Germinal center (tissue), 1 donor: ENCODE data around the gene CAMKK2.
A peak's percentile ranks its signal among the peaks of the same experiment; 100 is the strongest.
"Not testable (repeated sequence)": the region's sequence is repeated elsewhere in the genome, so short reads cannot be mapped to it uniquely, and the experiment has no call there.

Source experiments
- DNase-seq: peaks from one replicate; pipeline ENCODE4 v3.0.0; 2012; ENCODE audit warnings: mixed read lengths, low spot score

Gene CAMKK2

GRCh38 chr12:121298411-121298810 lies 1.9 kb upstream of the CAMKK2 start:
- not testable (repeated sequence) for DNase-seq

- DNase-seq: no peak
These were observed 1.0 kb upstream of the CAMKK2 start for GRCh38 chr12:121297435-121297991.

GRCh38 chr12:121295746-121296617 lies 527 bp downstream of the CAMKK2 start:
- peak; percentile 26 for DNase-seq

- no peak for DNase-seq
These were observed 1.3 kb downstream of the CAMKK2 start for GRCh38 chr12:121295116-121295745.

GRCh38 chr12:121294151-121294889 lies 2.2 kb downstream of the CAMKK2 start:
- no peak for DNase-seq

GRCh38 chr12:121293603-121294002 lies 2.9 kb downstream of the CAMKK2 start:
- DNase-seq: no peak

GRCh38 chr12:121290410-121290809 lies 6.1 kb downstream of the CAMKK2 start:
- no peak for DNase-seq

- no peak for DNase-seq
These were observed 6.5 kb downstream of the CAMKK2 start for GRCh38 chr12:121289962-121290361.

GRCh38 chr12:121288986-121289385 lies 7.5 kb downstream of the CAMKK2 start:
- no peak for DNase-seq

- no peak for DNase-seq
These were observed 8.2 kb downstream of the CAMKK2 start for GRCh38 chr12:121288158-121288845.

GRCh38 chr12:121287267-121287954 lies 9.1 kb downstream of the CAMKK2 start:
- DNase-seq: no peak

- no peak for DNase-seq
These were observed 10.7 kb downstream of the CAMKK2 start for GRCh38 chr12:121285856-121286255.

- no peak for DNase-seq
These were observed 11.7 kb downstream of the CAMKK2 start for GRCh38 chr12:121284551-121285390.

GRCh38 chr12:121283841-121284240 lies 12.7 kb downstream of the CAMKK2 start:
- no peak for DNase-seq

- DNase-seq: no peak
These were observed 13.1 kb downstream of the CAMKK2 start for GRCh38 chr12:121283388-121283787.

- DNase-seq: not testable (repeated sequence)
These were observed 13.6 kb downstream of the CAMKK2 start for GRCh38 chr12:121282910-121283309.

GRCh38 chr12:121282072-121282742 lies 14.3 kb downstream of the CAMKK2 start:
- no peak for DNase-seq

- DNase-seq: not testable (repeated sequence)
These were observed 15.4 kb downstream of the CAMKK2 start for GRCh38 chr12:121281116-121281515.

GRCh38 chr12:121280531-121280930 lies 16.0 kb downstream of the CAMKK2 start:
- DNase-seq: not testable (repeated sequence)

GRCh38 chr12:121279507-121279915 lies 17.0 kb downstream of the CAMKK2 start:
- DNase-seq: no peak
